Measurements from ENCODE around the gene CEBPG. TPM values are rescaled to one million over a fixed set of nuclear protein-coding genes. Genes with fewer than 3 reads are reported as not detected.

The CEBPG gene
- total RNA-seq, 2 experiments from 2014 or later: 30.0 to 31.4 TPM

Other genes starting within 250 kb of the CEBPG start
- gene WDR88, start 241.6 kb upstream of the CEBPG start, total RNA-seq: not detected
- gene LRP3, start 179.4 kb upstream of the CEBPG start, total RNA-seq: not detected
- gene SLC7A10, start 147.9 kb upstream of the CEBPG start, total RNA-seq: not detected
- under 1 TPM; 0.18 to 0.20 TPM for gene CEBPA, start 71.2 kb upstream of the CEBPG start, total RNA-seq
- gene PEPD, start 148.1 kb downstream of the CEBPG start, total RNA-seq: 10 to 100 TPM; 33.3 to 36.6 TPM
- not detected for gene CHST8, start 248.2 kb downstream of the CEBPG start, total RNA-seq

Data from activated CD4-positive, alpha-beta memory T cell treated with anti-CD3 and anti-CD28 coated beads, Interleukin-2, amount 10 ng/mL, durations not matched to agents 7 days and 5 days (primary cell).